HG03457 (cell line): ENCODE measurements around the gene HK1.

Experiments
- ATAC-seq: cut with Tn5 transposase; IDR thresholded peaks from one replicate; pipeline ENCODE4 v1.9.1; 2021; ENCODE audit warnings: moderate number of reproducible peaks; ENCODE audit not compliant: unreplicated experiment

Gene HK1

GRCh38 chr10:69344591-69345252, 66.4 kb downstream of the HK1 start:
- ATAC-seq = no peak

GRCh38 chr10:69345402-69345801, 67.1 kb downstream of the HK1 start:
- ATAC-seq = no peak

GRCh38 chr10:69345890-69346474, 67.7 kb downstream of the HK1 start:
- ATAC-seq = no peak

- ATAC-seq = no peak
Measured at GRCh38 chr10:69346776-69347175, 68.5 kb downstream of the HK1 start.

- ATAC-seq = no peak
Measured at GRCh38 chr10:69348816-69349541, 70.7 kb downstream of the HK1 start.

GRCh38 chr10:69349542-69349888, 71.2 kb downstream of the HK1 start:
- ATAC-seq = no peak

- no peak for ATAC-seq
Measured at GRCh38 chr10:69351589-69351988, 73.3 kb downstream of the HK1 start.

- ATAC-seq = no peak
Measured at GRCh38 chr10:69352569-69353264, 74.4 kb downstream of the HK1 start.

GRCh38 chr10:69353977-69354635, 75.8 kb downstream of the HK1 start:
- no peak for ATAC-seq

- ATAC-seq = no peak
Measured at GRCh38 chr10:69356187-69356586, 77.9 kb downstream of the HK1 start.

- no peak for ATAC-seq
Measured at GRCh38 chr10:69358148-69358795, 80.0 kb downstream of the HK1 start.

- ATAC-seq = no peak
Measured at GRCh38 chr10:69359148-69359547, 80.9 kb downstream of the HK1 start.

- ATAC-seq = no peak
Measured at GRCh38 chr10:69359594-69359993, 81.3 kb downstream of the HK1 start.

GRCh38 chr10:69360485-69361302, 82.4 kb downstream of the HK1 start:
- no peak for ATAC-seq

GRCh38 chr10:69361303-69361614, 83.0 kb downstream of the HK1 start:
- no peak for ATAC-seq

- no peak for ATAC-seq
Measured at GRCh38 chr10:69362471-69362954, 84.2 kb downstream of the HK1 start.

GRCh38 chr10:69363666-69364065, 85.4 kb downstream of the HK1 start:
- ATAC-seq = no peak

GRCh38 chr10:69364232-69364940, 86.1 kb downstream of the HK1 start:
- no peak for ATAC-seq

- no peak for ATAC-seq
Measured at GRCh38 chr10:69366738-69367137, 88.4 kb downstream of the HK1 start.
